ENCODE measurements around the gene KCNK1.

Gene KCNK1

GRCh38 chr1:233613252-233614172 lies at the start of gene KCNK1:
Gene KCNK1 (plus strand): TSS chr1:233614106. CDS start chr1:233614172, 66 bp downstream.
- DNase-seq (ENCODE audit: low read depth) = no peak

- no peak for DNase-seq (ENCODE audit: low read depth)
These were observed 48.6 kb upstream of the KCNK1 start for GRCh38 chr1:233565313-233565712.

GRCh38 chr1:233566886-233567285 lies 47.0 kb upstream of the KCNK1 start:
- no peak for DNase-seq (ENCODE audit: low read depth)

GRCh38 chr1:233569636-233570035 lies 44.3 kb upstream of the KCNK1 start:
- DNase-seq (ENCODE audit: low read depth) = no peak

- no peak for DNase-seq (ENCODE audit: low read depth)
These were observed 43.7 kb upstream of the KCNK1 start for GRCh38 chr1:233570216-233570615.

GRCh38 chr1:233570706-233571105 lies 43.2 kb upstream of the KCNK1 start:
- no peak for DNase-seq (ENCODE audit: low read depth)

- DNase-seq (ENCODE audit: low read depth) = no peak
These were observed 41.0 kb upstream of the KCNK1 start for GRCh38 chr1:233572896-233573295.

- DNase-seq (ENCODE audit: low read depth) = no peak
These were observed 38.5 kb upstream of the KCNK1 start for GRCh38 chr1:233575450-233575849.

GRCh38 chr1:233582439-233582838 lies 31.5 kb upstream of the KCNK1 start:
- no peak for DNase-seq (ENCODE audit: low read depth)

- no peak for DNase-seq (ENCODE audit: low read depth)
These were observed 29.5 kb upstream of the KCNK1 start for GRCh38 chr1:233584376-233584775.

- no peak for DNase-seq (ENCODE audit: low read depth)
These were observed 29.0 kb upstream of the KCNK1 start for GRCh38 chr1:233584931-233585330.

GRCh38 chr1:233586301-233586700 lies 27.6 kb upstream of the KCNK1 start:
- DNase-seq (ENCODE audit: low read depth) = no peak

- DNase-seq (ENCODE audit: low read depth) = no peak
These were observed 26.7 kb upstream of the KCNK1 start for GRCh38 chr1:233587196-233587595.

- DNase-seq (ENCODE audit: low read depth) = no peak
These were observed 25.7 kb upstream of the KCNK1 start for GRCh38 chr1:233587958-233588799.

- no peak for DNase-seq (ENCODE audit: low read depth)
These were observed 16.4 kb upstream of the KCNK1 start for GRCh38 chr1:233597489-233597901.

- no peak for DNase-seq (ENCODE audit: low read depth)
These were observed 14.9 kb upstream of the KCNK1 start for GRCh38 chr1:233598891-233599541.

GRCh38 chr1:233599542-233600073 lies 14.3 kb upstream of the KCNK1 start:
- DNase-seq (ENCODE audit: low read depth) = no peak

GRCh38 chr1:233600488-233600887 lies 13.4 kb upstream of the KCNK1 start:
- DNase-seq (ENCODE audit: low read depth) = no peak

GRCh38 chr1:233603478-233603877 lies 10.4 kb upstream of the KCNK1 start:
- no peak for DNase-seq (ENCODE audit: low read depth)

GRCh38 chr1:233605205-233605604 lies 8.7 kb upstream of the KCNK1 start:
- no peak for DNase-seq (ENCODE audit: low read depth)

GRCh38 chr1:233606813-233607212 lies 7.1 kb upstream of the KCNK1 start:
- DNase-seq (ENCODE audit: low read depth) = no peak
